ENCODE data around the gene RNF207.

DNA sequence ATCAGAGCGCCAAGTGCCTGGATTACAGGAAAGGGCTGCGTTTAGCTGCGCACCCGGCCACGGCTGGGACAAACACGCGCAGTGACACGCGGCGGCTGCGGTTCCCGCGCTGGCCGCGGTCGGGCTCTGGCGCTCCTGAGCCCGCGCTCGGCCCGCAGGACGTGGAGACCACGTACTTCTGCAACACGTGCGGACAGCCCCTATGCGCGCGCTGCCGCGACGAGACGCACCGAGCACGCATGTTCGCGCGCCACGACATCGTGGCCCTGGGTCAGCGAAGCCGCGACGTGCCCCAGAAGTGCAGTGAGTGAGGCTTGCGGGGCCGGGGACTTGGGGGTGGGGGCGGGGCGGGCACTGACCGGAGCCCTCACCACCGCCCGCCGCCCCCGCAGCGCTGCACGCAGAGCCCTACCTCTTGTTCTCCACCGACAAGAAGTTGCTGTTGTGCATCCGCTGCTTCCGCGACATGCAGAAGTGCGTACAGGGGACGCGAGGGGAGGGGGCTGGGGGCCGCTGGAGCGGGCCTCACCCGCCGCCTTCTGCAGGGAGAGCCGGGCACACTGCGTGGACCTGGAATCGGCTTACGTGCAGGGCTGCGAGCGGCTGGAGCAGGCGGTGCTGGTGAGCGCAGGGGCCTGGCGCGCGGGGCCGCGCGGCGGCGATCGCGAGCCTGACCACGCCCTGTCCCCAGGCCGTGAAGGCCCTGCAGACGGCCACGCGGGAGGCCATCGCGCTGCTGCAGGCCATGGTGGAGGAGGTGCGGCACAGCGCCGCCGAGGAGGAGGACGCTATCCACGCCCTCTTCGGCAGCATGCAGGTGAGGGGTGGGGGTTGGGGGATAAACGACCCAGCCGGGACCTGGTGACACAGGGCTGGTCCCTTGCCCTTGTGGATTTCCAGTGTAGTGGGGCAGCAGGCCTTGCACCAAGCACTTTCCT lies 3.1 kb downstream of the RNF207 start:
- TF ChIP-seq, protein P1, sequence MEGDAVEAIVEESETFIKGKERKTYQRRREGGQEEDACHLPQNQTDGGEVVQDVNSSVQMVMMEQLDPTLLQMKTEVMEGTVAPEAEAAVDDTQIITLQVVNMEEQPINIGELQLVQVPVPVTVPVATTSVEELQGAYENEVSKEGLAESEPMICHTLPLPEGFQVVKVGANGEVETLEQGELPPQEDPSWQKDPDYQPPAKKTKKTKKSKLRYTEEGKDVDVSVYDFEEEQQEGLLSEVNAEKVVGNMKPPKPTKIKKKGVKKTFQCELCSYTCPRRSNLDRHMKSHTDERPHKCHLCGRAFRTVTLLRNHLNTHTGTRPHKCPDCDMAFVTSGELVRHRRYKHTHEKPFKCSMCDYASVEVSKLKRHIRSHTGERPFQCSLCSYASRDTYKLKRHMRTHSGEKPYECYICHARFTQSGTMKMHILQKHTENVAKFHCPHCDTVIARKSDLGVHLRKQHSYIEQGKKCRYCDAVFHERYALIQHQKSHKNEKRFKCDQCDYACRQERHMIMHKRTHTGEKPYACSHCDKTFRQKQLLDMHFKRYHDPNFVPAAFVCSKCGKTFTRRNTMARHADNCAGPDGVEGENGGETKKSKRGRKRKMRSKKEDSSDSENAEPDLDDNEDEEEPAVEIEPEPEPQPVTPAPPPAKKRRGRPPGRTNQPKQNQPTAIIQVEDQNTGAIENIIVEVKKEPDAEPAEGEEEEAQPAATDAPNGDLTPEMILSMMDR (IDR thresholded peaks at IDR 0.05) = peak in 3 of 4 experiments; percentile 76 to 82 (median 78)
- TF ChIP-seq POLR2A (IDR thresholded peaks at IDR 0.05) (no peak), POLR2AphosphoS5 (IDR thresholded peaks at IDR 0.05) (no peak), EP300 (IDR thresholded peaks at IDR 0.05) (no peak)
